ENCODE measurements around the gene PAN2. TPM values are rescaled to one million over a fixed set of nuclear protein-coding genes. Genes with fewer than 3 reads are reported as not detected.

PAN2 gene
- total RNA-seq, 1 donor from 2014 or later, result 15.4 TPM

GRCh38 chr12:56307221-56307965 lies 26.4 kb downstream of the PAN2 start:
- Mint-ChIP-seq H3K27me3 (ENCODE audit: low read depth, unreplicated experiment) (no peaks in the 10 kb centered on the region), H3K9me3 (ENCODE audit: unreplicated experiment) (no peaks in the 10 kb centered on the region), H3K4me1 (ENCODE audit: low read depth, unreplicated experiment) (peaks cover under 1% of the 10 kb centered on the region), H3K27ac (ENCODE audit: unreplicated experiment) (no peak overlapping the region), H3K36me3 (ENCODE audit: low read depth, unreplicated experiment) (peaks cover 15% of the 10 kb centered on the region), H3K4me3 (ENCODE audit: unreplicated experiment) (no peak overlapping the region)
- FAIRE-seq (no peak), DNase-seq (ENCODE audit: low read depth) (no peak)
- Histone ChIP-seq H3K9ac (ENCODE audit: low read length) (no peak overlapping the region), H3K9me3 (ENCODE audit: insufficient read depth, low read depth, low read length) (no peaks in the 10 kb centered on the region), H3K79me2 (ENCODE audit: insufficient read depth, low read length) (peaks cover 10% of the 10 kb centered on the region), H2AFZ (ENCODE audit: low read depth, low read length) (no peak overlapping the region), H3K27me3 (ENCODE audit: insufficient read depth, low read length) (no peaks in the 10 kb centered on the region), H3K4me2 (ENCODE audit: low read length) (no peak overlapping the region), H3K4me3 (ENCODE audit: insufficient read depth, low read depth, low read length) (no peak overlapping the region), H4K20me1 (ENCODE audit: insufficient read depth, low read length) (no peaks in the 10 kb centered on the region), H3K4me1 (ENCODE audit: insufficient read depth, low read length) (no peaks in the 10 kb centered on the region), H3K27ac (ENCODE audit: low read depth, low read length) (no peak overlapping the region), H3K36me3 (ENCODE audit: insufficient read depth, low read length) (peaks cover 44% of the 10 kb centered on the region)
- no peak for TF ChIP-seq EZH2 (IDR thresholded peaks at IDR 0.05; ENCODE audit: insufficient read depth, low read length)
- TF ChIP-seq, protein P1, sequence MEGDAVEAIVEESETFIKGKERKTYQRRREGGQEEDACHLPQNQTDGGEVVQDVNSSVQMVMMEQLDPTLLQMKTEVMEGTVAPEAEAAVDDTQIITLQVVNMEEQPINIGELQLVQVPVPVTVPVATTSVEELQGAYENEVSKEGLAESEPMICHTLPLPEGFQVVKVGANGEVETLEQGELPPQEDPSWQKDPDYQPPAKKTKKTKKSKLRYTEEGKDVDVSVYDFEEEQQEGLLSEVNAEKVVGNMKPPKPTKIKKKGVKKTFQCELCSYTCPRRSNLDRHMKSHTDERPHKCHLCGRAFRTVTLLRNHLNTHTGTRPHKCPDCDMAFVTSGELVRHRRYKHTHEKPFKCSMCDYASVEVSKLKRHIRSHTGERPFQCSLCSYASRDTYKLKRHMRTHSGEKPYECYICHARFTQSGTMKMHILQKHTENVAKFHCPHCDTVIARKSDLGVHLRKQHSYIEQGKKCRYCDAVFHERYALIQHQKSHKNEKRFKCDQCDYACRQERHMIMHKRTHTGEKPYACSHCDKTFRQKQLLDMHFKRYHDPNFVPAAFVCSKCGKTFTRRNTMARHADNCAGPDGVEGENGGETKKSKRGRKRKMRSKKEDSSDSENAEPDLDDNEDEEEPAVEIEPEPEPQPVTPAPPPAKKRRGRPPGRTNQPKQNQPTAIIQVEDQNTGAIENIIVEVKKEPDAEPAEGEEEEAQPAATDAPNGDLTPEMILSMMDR (IDR thresholded peaks at IDR 0.05; ENCODE audit: insufficient read depth, low read depth, low read length), result no peak

- H3K4me1 ChIP-seq (ENCODE audit: insufficient read depth, low read length), result peaks cover 8% of the 10 kb centered on the region
- H3K79me2 ChIP-seq (ENCODE audit: insufficient read depth, low read length), result peaks cover 19% of the 10 kb centered on the region
- no peak overlapping the region for H3K4me3 Mint-ChIP-seq (ENCODE audit: unreplicated experiment)
- no peak for FAIRE-seq
- no peaks in the 10 kb centered on the region for H4K20me1 ChIP-seq (ENCODE audit: insufficient read depth, low read length)
- peaks cover 6% of the 10 kb centered on the region for H3K4me1 Mint-ChIP-seq (ENCODE audit: low read depth, unreplicated experiment)
- H3K27me3 ChIP-seq (ENCODE audit: insufficient read depth, low read length), result no peaks in the 10 kb centered on the region
- no peaks in the 10 kb centered on the region for H3K9me3 Mint-ChIP-seq (ENCODE audit: unreplicated experiment)
- no peak for DNase-seq (ENCODE audit: low read depth)
- no peak overlapping the region for H2AFZ ChIP-seq (ENCODE audit: low read depth, low read length)
- no peaks in the 10 kb centered on the region for H3K9me3 ChIP-seq (ENCODE audit: insufficient read depth, low read depth, low read length)
- H3K27ac ChIP-seq (ENCODE audit: low read depth, low read length), result no peak overlapping the region
- H3K27ac Mint-ChIP-seq (ENCODE audit: unreplicated experiment), result no peak overlapping the region
- peaks cover 12% of the 10 kb centered on the region for H3K36me3 Mint-ChIP-seq (ENCODE audit: low read depth, unreplicated experiment)
- H3K9ac ChIP-seq (ENCODE audit: low read length), result no peak overlapping the region
- no peaks in the 10 kb centered on the region for H3K27me3 Mint-ChIP-seq (ENCODE audit: low read depth, unreplicated experiment)
- TF ChIP-seq, protein P1 (IDR thresholded peaks at IDR 0.05; ENCODE audit: insufficient read depth, low read depth, low read length), result no peak
- TF ChIP-seq EZH2 (IDR thresholded peaks at IDR 0.05; ENCODE audit: insufficient read depth, low read length), result no peak
- no peak overlapping the region for H3K4me3 ChIP-seq (ENCODE audit: insufficient read depth, low read depth, low read length)
- peaks cover 36% of the 10 kb centered on the region for H3K36me3 ChIP-seq (ENCODE audit: insufficient read depth, low read length)
- no peak overlapping the region for H3K4me2 ChIP-seq (ENCODE audit: low read length)
These were observed 28.8 kb downstream of the PAN2 start for GRCh38 chr12:56304872-56305590.
